HepG2 (cell line): ENCODE data around the gene CNPY4. TPM values are rescaled to one million over a fixed set of nuclear protein-coding genes. Genes with fewer than 3 reads are reported as not detected.

Experiments used
- ARNT2 ChIP-seq: sonication (generic); formaldehyde crosslinking; IDR thresholded peaks from 2 replicates; pipeline ENCODE4 v1.8.0; 2022; ENCODE audit warnings: mild to moderate bottlenecking, low read depth, missing genetic modification reagents, moderate library complexity
- CHCHD3 ChIP-seq: sonication (generic); formaldehyde crosslinking; IDR thresholded peaks from 2 replicates; pipeline ENCODE4 v1.8.0; 2022; ENCODE audit warnings: mild to moderate bottlenecking, missing genetic modification reagents, moderate library complexity
- DR1 ChIP-seq: sonication (generic); formaldehyde crosslinking; IDR thresholded peaks from 2 replicates; pipeline ENCODE4 v1.8.0; 2021; ENCODE audit warnings: mild to moderate bottlenecking, missing genetic modification reagents, inconsistent platforms
- GZF1 ChIP-seq: sonication (generic); formaldehyde crosslinking; IDR thresholded peaks from 2 replicates; pipeline ENCODE4 v1.5.1; 2020; ENCODE audit warnings: mild to moderate bottlenecking, missing genetic modification reagents
- HDAC6 ChIP-seq: fragments of 200-600 bp; sonication (generic); IDR thresholded peaks from 2 replicates; pipeline ENCODE4 v1.7.0; 2017; ENCODE audit warnings: mild to moderate bottlenecking, antibody characterized with exemption, low read length, low read depth
- HOXA5 ChIP-seq: sonication (generic); formaldehyde crosslinking; IDR thresholded peaks from 2 replicates; pipeline ENCODE4 v1.4.0; 2020; ENCODE audit warnings: missing genetic modification reagents
- JARID2 ChIP-seq: sonication (generic); formaldehyde crosslinking; IDR thresholded peaks from 2 replicates; pipeline ENCODE4 v1.8.1; 2023; ENCODE audit warnings: missing genetic modification reagents, inconsistent platforms; ENCODE audit not compliant: insufficient replicate concordance
- MED8 ChIP-seq: sonication (generic); formaldehyde crosslinking; IDR thresholded peaks from 2 replicates; pipeline ENCODE4 v1.8.1; 2023; ENCODE audit warnings: mild to moderate bottlenecking, missing genetic modification reagents; ENCODE audit not compliant: insufficient replicate concordance
- MXD3 ChIP-seq: IDR thresholded peaks from 2 replicates; pipeline ENCODE4 v1.6.1; 2016; ENCODE audit warnings: mild to moderate bottlenecking, missing biosample characterization, missing genetic modification reagents
- MYC ChIP-seq: sonication (generic); formaldehyde crosslinking; IDR thresholded peaks from 2 replicates; pipeline ENCODE4 v1.9.0; 2021; ENCODE audit warnings: missing genetic modification reagents, borderline replicate concordance
- MYNN ChIP-seq: sonication (generic); formaldehyde crosslinking; IDR thresholded peaks from 2 replicates; pipeline ENCODE4 v1.4.0; 2020; ENCODE audit warnings: mild to moderate bottlenecking, low read depth, missing genetic modification reagents
- NCOA1 ChIP-seq: sonication (generic); formaldehyde crosslinking; IDR thresholded peaks from 2 replicates; pipeline ENCODE4 v1.9.0; 2021; ENCODE audit warnings: missing genetic modification reagents
- NRL ChIP-seq: sonication (generic); formaldehyde crosslinking; IDR thresholded peaks from 2 replicates; pipeline ENCODE4 v1.5.0; 2020; ENCODE audit warnings: missing genetic modification reagents, mild to moderate bottlenecking, moderate library complexity, borderline replicate concordance
- PAX8 ChIP-seq: sonication (generic); formaldehyde crosslinking; IDR thresholded peaks from 2 replicates; pipeline ENCODE4 v1.8.0; 2022; ENCODE audit warnings: mild to moderate bottlenecking, missing genetic modification reagents, borderline replicate concordance
- RFXAP ChIP-seq: sonication (generic); formaldehyde crosslinking; IDR thresholded peaks from 2 replicates; pipeline ENCODE4 v1.4.0; 2020; ENCODE audit warnings: missing genetic modification reagents, borderline replicate concordance
- SPEN ChIP-seq: sonication (generic); formaldehyde crosslinking; IDR thresholded peaks from 2 replicates; pipeline ENCODE4 v1.5.1; 2020; ENCODE audit warnings: low read depth, mild to moderate bottlenecking, missing genetic modification reagents
- THAP8 ChIP-seq: sonication (generic); formaldehyde crosslinking; IDR thresholded peaks from 2 replicates; pipeline ENCODE4 v1.5.1; 2020; ENCODE audit warnings: missing genetic modification reagents, mild to moderate bottlenecking, borderline replicate concordance
- THAP9 ChIP-seq: sonication (generic); formaldehyde crosslinking; IDR thresholded peaks from 2 replicates; pipeline ENCODE4; 2020; ENCODE audit warnings: missing genetic modification reagents, mild to moderate bottlenecking, borderline replicate concordance
- TP53 ChIP-seq: sonication (generic); formaldehyde crosslinking; conservative IDR thresholded peaks from 2 replicates; pipeline ENCODE4 v1.4.0; 2020; ENCODE audit warnings: missing genetic modification reagents
- ZBTB25 ChIP-seq: IDR thresholded peaks from 2 replicates; pipeline ENCODE4 v1.6.1; 2018; ENCODE audit warnings: missing genetic modification reagents
- ZHX1 ChIP-seq: sonication (generic); formaldehyde crosslinking; IDR thresholded peaks from 2 replicates; pipeline ENCODE4 v1.8.1; 2022; ENCODE audit warnings: low read depth, mild to moderate bottlenecking, missing genetic modification reagents
- ZNF337 ChIP-seq: sonication (generic); formaldehyde crosslinking; IDR thresholded peaks from 2 replicates; pipeline ENCODE4 v1.5.1; 2020; ENCODE audit warnings: missing genetic modification reagents, low read depth, mild to moderate bottlenecking, borderline replicate concordance
- ZSCAN31 ChIP-seq: sonication (generic); formaldehyde crosslinking; IDR thresholded peaks from 2 replicates; pipeline ENCODE4 v1.5.0; 2020; ENCODE audit warnings: low read depth, mild to moderate bottlenecking, missing genetic modification reagents
- polyA plus RNA-seq, 8 experiments: library from polyadenylated mRNA; depleted of rRNA in 3 of 8; stranded (reverse) in 7 of 8; unstranded in 1 of 8; fragments of >200 nt; fragmentation: Illumina TruSeq in 4 of 8; extraction: Trizol in 4 of 8; gene quantifications; 2 replicates each; pipeline versions ENCODE4 v1.2.1 to v1.2.3, GENCODE V29; 2011 to 2016; ENCODE audit warnings: low read depth in 4 of 8, missing spikeins in 1 of 8, mixed read lengths in 1 of 8; ENCODE audit not compliant: insufficient read depth in 1 of 8
- total RNA-seq, 5 experiments: library from RNA; depleted of rRNA; stranded (reverse); fragments of >200 nt; fragmentation: Illumina TruSeq; extraction: Trizol; gene quantifications; 2 replicates each; pipeline ENCODE4 v1.2.3, GENCODE V29; 2016; ENCODE audit warnings: low read depth in 1 of 5

The CNPY4 gene
- total and polyA plus RNA-seq, 2 of the 13 experiments (the other 11 are each of a cell fraction or from before 2014, with no cell fraction given), result 6.2 to 12.7 TPM

- TF ChIP-seq MXD3 (CRISPR knock-in tag), result no peak
- TF ChIP-seq MYNN, result no peak
- TF ChIP-seq RFXAP (CRISPR knock-in tag), result peak; percentile 61; the same call in 1 of the 2 replicates
- TF ChIP-seq TP53 (CRISPR knock-in tag), result no peak
- TF ChIP-seq HOXA5 (CRISPR knock-in tag), result no peak
- no peak for TF ChIP-seq NRL (CRISPR knock-in tag)
- peak; percentile 62; the same call in 1 of the 2 replicates for TF ChIP-seq ZSCAN31 (CRISPR knock-in tag)
- no peak for TF ChIP-seq DR1
- TF ChIP-seq ZNF337 (CRISPR knock-in tag), result no peak
- no peak for TF ChIP-seq JARID2 (CRISPR knock-in tag)
- TF ChIP-seq ZBTB25 (CRISPR knock-in tag), result no peak
- peak; percentile 76 for TF ChIP-seq MYC (CRISPR knock-in tag)
- TF ChIP-seq CHCHD3 (CRISPR knock-in tag), result no peak
- TF ChIP-seq SPEN (CRISPR knock-in tag), result no peak; the same call in 1 of the 2 replicates
- TF ChIP-seq THAP9 (CRISPR knock-in tag), result peak; percentile 73; the same call in 1 of the 2 replicates
- no peak for TF ChIP-seq THAP8 (CRISPR knock-in tag)
- TF ChIP-seq ZHX1 (CRISPR knock-in tag), result no peak
- TF ChIP-seq MED8 (CRISPR knock-in tag), result no peak
- no peak for TF ChIP-seq HDAC6
- TF ChIP-seq GZF1, result no peak
- no peak for TF ChIP-seq NCOA1
- TF ChIP-seq PAX8 (CRISPR knock-in tag), result no peak
- TF ChIP-seq ARNT2, result peak; percentile 54; the same call in 1 of the 2 replicates
Measured at GRCh38 chr7:100122067-100122466, 2.6 kb downstream of the CNPY4 start (continued).
